Right renal pelvis (tissue), 4 donors: ENCODE data around the gene HDDC2. TPM values are rescaled to one million over a fixed set of nuclear protein-coding genes. Genes with fewer than 3 reads are reported as not detected.

Source experiments
- DNase-seq, 4 donors: peaks; one replicate each; pipeline ENCODE4 v3.0.0-alpha.2; 2013; ENCODE audit warnings: low read depth in 4 of 4, low spot score in 3 of 4, missing footprints in 1 of 4
- polyA plus RNA-seq, 4 donors: library from polyadenylated mRNA; unstranded; fragments of 120-200 nt; gene quantifications; one replicate each; pipeline ENCODE4 v1.2.1, GENCODE V29; 2013; ENCODE audit not compliant: insufficient read length in 4 of 4

The HDDC2 gene
- polyA plus RNA-seq, 4 donors, result 106 to 113 (median 109) TPM

DNA sequence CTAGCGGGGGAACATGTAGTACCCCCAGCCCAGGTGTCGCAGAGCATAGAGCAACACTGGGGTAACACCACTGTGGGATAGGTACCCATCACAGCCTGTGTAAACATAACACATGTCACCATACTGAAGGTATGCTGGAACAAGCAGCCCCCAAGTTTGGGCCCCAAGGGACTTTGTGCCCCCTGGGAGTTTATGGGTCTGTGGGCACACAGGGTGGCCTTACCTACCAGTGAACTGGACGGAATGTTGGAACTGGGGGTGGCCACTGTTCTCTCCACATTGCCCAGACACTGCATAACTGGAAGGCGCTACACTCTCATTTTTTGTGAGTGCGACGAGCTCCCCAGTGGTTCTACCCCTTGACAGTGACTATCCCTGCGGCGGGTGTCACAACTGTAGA is 28.5 kb downstream of the HDDC2 start:
- DNase-seq, result no peak

DNA sequence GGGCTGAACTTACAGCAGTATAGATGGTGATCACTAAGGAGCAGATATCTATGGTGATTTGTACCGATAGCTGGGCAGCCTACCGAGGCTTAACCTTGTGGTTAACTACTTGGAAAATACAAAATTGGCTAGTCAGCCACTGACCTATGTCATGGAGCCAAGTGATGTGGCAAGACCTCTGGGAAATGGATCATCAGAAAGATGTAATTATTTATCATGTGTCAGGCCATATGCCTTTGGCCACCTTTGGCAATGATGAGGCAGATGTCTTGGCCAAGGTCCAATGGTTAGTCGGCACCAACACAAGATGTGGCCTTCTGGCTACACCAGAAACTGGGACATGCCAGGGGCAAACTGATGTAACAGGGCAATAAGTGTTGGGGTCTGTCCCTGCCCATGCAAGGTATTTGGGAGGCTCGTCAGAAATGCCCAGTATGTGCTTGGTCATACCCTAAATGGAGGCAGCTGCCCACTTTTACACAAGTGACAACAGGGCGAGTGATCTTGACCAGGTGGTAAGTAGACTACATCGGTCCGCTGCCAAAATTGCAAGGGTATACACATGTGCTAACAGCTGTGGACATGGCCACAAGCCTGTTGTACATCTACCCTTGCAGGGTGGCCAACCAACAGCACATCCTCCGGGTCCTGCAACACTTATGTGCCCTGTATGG is 30.1 kb downstream of the HDDC2 start:
- DNase-seq, result no peak

DNA sequence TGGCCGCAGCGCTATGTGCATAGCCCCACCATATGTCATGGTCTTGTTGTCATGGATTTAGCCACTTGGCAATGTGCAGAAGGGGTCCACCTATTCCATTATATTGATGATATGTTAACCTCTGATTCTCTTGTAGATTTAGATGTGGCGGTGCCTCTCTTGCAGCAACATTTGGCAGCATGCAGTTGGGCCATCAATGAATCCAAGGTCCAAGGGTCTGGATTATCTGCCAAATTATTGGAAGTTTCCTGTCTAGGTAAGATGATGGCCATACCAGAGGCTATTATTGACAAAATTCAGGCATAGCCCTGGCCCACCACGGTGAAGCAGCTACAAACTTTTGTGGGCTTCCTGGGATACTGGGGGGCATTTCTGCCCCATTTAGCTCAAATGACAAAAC is 31.4 kb downstream of the HDDC2 start:
- no peak for DNase-seq

DNA sequence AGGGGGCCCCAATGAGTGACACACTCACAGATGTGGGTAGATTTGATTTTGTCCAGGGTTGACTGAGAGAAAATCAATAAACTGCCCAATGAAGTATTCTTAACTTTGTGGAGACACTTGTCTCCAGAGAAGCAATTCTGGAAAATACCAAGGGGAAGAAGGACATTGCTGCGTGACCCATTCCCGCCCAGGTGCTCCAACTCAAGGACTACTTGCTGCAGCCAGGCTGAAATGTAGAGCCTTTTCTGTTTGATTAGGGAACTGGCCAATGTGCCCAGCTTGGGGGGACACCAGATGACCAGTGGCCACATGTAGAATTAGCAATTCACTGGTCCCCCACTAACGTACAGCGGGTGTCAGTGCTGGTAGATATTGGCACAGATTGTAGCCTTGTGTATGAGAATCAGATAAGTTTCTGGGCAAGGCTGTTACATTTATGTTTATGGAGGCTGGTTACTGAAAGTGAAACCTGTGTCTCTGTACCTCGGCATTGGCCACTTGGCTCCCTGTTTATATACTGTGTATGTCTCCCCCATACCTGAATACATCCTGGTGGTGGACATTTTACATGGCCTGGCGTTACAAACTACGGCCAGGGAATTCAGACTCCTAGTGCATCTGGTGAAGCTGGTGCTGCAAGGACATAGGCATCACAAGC is 32.3 kb downstream of the HDDC2 start:
- no peak for DNase-seq

DNA sequence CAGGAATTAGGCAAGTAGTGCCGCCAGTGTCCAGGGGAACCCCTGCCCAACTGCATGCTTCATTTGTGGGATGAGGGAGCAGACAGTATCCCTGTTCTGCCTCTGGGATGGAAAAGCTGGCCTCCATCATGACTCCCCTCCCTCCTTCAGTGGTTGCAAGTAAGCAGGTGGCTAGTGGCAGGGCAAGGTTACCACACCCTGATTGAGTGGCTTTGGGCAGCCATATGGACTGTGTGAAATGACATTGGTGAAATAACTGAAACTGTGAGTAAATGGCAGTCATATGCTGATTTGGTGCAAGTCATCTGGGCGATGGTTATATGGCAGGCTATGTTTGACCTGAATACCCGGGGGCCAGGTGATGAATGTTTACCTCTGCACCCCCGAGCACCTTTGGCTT is 33.0 kb downstream of the HDDC2 start:
- no peak for DNase-seq

DNA sequence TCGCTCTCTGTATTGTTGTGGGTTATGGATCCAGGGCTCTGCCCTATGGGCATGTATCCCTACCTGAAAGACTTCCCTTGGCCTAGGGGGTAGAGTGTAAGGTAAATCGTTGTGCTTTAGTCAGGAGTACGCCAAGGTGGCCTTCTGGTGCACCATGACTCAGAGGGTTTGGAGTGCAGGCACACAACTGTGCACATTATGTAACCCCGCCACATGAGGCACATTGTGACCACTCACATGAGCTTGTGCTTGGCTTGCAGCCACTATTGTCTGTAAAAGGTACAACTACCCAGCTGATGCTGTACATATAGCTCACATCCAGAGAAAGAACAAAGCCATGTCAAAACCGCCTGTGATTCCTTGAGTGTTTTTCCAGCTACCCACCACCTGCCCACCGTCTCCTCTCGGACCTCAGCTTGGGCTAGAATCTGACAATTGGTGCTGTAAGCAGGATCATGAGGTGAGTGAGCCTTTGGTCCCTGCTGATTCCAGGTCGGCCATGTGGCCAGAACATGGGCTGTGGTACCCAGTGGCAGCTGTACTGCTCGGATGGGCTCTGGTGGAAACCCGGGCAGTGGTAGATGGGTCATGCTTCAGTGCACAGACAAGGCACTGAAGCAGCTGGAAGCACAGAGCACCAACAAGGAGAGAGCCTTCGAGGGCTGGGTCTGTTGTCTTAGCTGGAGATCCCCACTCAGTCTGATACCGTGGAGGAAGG is 33.8 kb downstream of the HDDC2 start:
- DNase-seq, result no peak

DNA sequence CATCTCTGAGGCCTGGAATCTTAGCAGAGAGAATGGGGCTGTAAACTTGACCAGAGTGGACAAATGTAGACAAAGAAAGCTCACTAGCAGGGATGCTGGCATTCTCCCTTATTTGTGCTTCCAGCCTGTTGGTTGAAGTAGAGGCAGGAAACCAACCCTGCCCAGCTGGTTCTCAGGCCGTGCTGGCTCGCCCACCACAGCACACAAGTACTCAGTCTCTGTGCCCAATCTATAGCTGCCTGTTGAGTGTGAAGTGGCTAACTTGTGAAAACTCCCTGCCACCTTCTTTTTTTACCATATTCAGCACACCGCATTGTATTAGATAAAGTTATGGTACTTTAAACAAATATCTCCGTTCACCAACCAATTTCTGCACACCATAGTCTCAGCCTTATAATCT is 37.3 kb downstream of the HDDC2 start:
- no peak for DNase-seq

DNA sequence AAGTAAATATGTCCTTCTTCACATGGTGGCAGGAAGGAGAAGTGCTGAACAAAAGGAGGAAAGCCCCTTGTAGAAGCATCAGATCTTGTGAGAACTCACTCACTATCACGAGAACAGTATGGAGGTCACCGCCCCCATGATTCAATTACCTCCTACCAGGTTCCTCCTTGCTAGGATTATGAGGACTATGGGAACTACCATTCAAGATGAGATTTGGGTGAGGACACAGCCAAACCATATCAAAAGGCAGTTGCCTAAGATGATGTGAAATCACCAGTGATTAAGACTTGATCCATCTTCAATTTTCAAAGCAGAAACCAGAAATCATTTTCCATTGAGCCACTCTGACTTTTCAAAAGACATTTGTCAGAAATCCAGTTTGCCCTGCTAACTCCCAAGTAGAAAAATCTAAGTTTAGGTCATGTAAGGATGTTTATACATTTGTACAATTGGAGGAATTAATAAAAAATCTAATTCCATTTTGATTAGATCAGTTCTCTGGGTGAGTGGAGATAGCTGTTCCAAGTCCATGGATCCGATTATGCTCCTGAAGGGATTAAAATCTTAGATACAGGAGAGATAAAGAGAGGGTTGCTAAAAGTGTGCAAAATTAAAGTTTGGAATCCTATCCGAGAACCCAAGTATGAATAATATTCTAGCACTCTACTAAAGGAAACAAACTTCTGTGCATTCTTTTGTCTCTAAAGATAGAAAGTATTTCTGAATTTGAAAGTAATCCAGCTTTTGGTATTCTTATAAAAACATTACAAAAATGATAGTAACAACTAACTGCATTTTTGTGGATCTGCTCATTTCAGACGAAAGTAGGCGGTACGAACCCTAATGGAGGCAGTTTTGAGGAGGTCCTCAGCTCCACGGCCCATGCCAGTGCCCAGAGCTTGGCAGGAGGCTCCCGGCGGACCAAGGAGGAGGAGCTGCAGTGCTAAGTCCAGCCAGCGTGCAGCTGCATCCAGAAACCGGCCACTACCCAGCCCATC is 39.5 kb downstream of the HDDC2 start:
- DNase-seq, result no peak

DNA sequence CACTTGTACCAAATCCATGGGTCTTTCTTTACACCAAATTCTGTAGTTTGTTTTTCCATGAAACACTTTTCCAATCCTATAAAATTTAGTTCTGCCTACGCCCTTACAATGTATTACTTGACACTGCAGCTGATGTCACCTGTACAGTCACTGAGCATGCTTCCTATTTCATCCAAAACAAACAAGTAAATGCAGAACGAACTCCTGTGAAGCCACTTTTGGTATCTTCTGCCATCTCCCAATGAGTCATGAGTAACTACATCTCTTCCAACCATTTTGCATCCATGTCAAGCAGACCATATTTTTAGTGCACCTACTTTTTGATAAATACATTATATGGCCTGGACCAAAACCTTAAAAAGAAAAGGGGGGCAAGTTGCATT is 42.4 kb downstream of the HDDC2 start:
- DNase-seq, result no peak

DNA sequence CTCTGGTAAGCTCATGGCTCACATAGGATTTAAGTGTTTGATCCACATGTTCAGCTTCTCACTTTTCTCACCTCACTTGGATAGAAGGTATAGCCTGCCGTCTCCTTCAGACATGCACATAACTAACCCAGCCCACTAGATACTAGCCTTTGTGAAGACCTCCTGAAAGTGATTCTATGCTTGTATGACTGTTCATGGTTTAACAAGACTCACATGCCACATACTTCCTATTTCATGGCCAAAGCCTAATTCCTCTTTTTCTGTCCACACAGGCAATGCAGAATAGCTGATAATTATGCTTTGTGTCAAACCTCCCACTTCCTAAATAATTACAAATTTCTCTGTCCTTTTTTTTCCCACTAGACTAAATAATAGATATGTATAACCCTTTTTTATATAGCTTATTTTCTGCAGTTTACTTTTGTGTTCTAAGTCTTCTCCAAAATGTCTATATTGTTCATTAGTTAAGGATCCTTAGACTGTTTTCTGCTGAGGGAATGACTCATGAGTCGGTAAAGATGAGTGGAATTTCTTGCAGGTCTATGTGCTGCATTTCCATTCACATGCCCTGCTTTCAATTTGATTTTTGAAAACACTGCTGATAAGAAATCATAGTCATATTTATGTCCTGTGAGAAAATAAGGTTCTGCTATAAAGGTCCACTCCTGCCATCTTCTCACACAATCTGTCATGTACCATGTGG is 43.0 kb downstream of the HDDC2 start:
- DNase-seq, result no peak

DNA sequence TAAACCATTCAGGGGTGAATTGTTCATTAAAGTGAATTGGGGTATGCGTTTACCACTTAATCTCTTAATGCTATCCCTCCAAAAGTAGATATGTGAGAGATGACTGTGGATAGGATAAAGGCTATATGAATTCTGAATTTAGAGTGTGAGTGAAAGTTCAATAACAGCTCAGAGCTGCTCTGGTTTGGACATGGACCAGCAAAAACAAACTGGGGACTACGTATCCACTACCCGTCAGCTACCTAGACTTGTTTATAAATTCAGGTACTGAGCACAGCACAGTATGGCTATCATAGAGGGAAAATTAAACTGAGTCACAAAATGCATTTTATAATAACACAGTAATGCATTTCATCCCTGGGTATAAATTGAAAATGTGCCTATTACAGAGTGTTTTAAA is 44.4 kb downstream of the HDDC2 start:
- DNase-seq, result no peak

DNA sequence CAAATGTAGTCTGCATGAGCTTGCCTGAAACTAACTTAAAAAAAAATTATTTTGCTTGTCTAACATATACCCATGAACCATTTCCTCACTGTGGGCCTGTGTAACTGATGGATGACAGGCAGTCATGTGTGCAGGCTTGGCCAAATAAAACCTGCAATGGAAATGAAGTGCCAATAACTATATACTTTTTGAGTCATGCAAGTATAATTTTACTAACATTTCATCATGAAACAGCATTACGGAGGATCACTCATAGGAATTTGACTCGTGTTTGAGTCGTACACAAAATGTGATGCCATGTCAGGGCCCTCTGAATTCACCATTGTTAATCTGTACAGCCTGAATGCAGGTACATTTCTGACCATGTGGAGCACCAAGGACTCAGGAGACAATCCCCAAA is 46.6 kb downstream of the HDDC2 start:
- DNase-seq, result no peak

DNA sequence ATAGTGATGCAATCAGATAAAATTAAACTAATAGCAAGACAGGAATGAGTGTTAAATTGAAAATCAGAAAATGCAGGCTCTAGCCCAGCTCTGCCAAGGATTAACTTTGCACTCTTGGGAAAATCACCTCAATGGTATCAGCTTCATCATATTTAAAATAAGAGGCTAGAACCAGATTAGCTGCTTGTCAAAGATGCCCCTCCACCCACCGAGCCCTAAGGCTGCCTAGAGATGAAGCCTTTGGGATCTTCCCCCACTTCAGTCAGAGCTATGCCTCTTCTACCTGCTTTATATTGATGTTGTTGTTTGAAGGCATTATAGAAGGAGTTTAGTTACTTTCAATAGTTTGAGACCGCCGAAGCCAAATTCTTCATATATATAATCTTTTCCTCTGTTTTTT is 47.4 kb downstream of the HDDC2 start:
- no peak for DNase-seq

DNA sequence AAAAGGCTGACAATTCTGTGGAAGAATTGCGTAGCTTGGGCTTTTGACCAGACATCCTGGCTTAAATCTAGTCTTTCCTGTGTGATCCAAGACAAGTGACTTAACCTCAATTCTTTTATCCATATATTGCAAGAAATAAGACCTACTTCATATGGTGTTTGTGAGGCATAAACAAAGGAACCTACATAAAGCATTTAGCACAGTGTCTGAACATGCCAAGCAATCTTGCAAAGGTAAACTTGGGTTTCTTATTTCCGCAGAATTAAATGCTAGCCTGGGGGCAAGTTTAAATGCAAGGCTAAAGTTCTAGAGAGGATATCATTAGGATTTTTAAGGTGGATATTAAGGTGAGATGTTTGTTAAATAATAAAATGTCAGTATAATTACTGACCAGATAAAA is 47.9 kb downstream of the HDDC2 start:
- DNase-seq, result no peak

DNA sequence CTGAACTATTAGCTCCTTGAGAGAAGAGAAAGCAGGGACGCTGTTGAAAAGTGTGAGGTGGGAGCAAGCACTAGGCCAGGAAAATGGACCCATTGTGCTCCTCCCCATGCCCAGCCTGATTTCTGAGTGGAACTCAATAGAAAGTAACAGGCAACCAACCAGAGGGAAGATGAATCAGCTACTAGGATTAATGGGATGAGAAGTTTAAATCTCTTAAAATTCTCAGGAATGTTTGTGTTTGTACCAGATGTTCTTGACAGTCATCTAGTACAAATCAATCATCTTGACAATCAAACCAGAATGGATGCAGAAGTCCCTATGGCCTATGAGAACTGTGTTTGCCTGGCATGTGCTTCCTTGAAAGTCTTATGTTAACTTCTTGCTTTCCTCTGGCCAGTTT is 48.9 kb downstream of the HDDC2 start:
- no peak for DNase-seq

DNA sequence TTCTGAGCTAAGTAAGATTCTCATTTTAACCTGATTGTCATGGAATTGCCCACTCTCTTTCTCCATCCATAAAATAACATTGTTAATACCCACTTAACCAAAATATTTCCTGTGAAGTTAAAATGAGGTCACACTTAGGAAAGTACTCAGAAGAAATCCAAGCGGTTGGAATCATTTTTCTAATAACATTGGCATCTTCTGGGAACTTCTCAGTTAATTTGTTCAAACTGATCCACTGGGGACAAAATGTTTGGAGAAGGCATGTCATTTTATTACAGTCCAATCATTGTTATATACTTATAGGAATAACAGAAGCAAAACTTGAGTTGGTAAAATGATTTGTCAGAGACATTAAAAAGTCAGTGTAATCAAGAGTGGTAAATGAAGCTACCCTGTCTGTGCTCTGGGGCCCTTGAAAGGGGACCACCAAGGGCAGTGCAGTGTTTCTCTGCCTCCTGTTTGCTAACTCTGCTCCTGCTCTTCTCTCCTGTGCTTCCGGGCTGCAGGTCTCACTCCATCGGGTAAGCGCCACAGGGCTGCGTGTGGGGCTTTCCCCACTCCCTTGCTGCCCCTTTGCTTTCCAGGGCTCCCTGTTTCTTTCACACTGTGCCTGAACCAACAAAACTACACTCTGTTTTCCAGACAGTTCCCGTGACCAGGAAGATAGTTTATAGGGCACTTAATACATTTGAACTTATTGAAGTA is 50.1 kb downstream of the HDDC2 start:
- DNase-seq, result no peak

DNA sequence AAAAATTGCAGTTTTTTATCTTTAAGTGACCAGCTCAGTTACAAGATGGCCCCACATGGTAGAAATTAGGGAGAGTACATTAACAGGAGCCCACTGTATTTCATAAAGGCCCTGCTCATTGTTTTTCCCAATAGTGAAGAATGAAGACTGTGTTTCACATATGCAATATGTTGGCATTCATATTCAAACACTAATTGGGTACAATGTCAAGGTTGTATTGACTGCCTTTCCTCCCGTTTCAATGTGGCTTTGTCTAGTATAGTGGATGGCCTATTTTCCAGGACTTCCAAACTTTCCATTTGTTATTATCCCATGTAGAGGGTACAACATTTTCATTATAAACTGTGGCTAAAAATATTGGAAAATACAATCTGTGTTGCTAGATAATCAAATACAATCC is 51.3 kb downstream of the HDDC2 start:
- DNase-seq, result no peak

DNA sequence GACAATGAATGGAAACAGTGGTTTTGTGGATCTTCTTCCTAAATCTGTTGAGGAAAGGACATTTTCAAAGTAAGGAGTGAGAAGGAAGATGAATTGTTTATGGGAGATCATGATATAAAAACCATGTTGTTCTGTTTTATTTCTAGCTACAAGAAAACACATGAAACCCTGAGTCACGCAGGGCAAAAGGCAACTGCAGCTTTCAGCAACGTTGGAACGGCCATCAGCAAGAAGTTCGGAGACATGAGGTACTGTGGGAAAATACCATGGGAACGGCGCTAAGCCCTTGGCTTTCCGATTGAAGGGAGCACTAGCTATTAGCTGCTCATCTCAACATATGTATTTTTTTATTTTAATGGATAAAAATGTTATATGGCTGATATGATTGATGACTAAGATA is 53.6 kb downstream of the HDDC2 start:
- DNase-seq, result no peak

DNA sequence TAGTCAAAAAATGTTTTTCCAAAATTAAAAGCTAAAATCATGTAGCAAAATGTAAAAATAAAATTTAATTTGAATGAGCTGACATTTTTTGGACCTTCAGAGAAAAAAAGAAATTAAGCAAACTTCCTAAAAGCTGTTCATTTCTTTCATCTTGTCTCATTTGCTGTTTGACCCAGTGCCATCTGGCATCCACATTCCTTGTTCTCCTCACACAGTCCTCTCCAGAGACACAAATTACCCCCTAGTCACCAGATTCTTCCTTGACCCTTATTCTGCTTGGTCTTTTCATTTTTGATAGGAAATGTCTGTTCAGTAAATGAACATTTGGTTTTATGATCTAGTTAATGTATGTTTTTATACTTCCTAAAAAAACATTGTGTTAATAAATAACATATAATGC is 55.2 kb downstream of the HDDC2 start:
- no peak for DNase-seq
